OCI-LY7 (cell line): Measurements from ENCODE around the gene POR. TPM values are rescaled to one million over a fixed set of nuclear protein-coding genes. Genes with fewer than 3 reads are reported as not detected.

Experiments
- BruUV-seq: library from RNA; stranded (reverse); fragments of 400-500 nt; replicated peaks from 2 replicates; lab custom pipeline; 2021; lab: Mats Ljungman, UMichigan
- CTCF ChIA-PET: fragments of 300-600 bp; sonication (Branson Sonifier 250); formaldehyde crosslinking; loops from one replicate; lab custom pipeline; 2022; ENCODE audit warnings: antibody characterized with exemption; ENCODE audit not compliant: unreplicated experiment; lab: Charles Lee
- POLR2A ChIA-PET: fragments of 300-600 bp; sonication (Branson Sonifier 250); formaldehyde crosslinking; loops from one replicate; lab custom pipeline; 2022; ENCODE audit warnings: antibody characterized with exemption; lab: Charles Lee
- DNase-seq: peaks from one replicate; pipeline ENCODE4 v3.0.0-alpha.2; 2015; ENCODE audit warnings: low spot score
- H2AFZ ChIP-seq: fragments of 200-600 bp; sonication (generic), shearing (Covaris generic); 2 replicates; pipeline ENCODE4 v1.6.1; 2014; ENCODE audit warnings: mild to moderate bottlenecking, antibody characterized with exemption, low read length, moderate library complexity
- H3K27ac ChIP-seq: fragments of 200-600 bp; sonication (generic); 2 replicates; pipeline ENCODE4 v1.5.1; 2014; ENCODE audit warnings: mixed run types, low read depth, mild to moderate bottlenecking, moderate library complexity, low read length, inconsistent platforms; ENCODE audit not compliant: poor library complexity, severe bottlenecking
- H3K36me3 ChIP-seq: fragments of 200-600 bp; sonication (generic); 2 replicates; pipeline ENCODE4 v1.6.1; 2014; ENCODE audit warnings: mild to moderate bottlenecking, antibody characterized with exemption, low read length, moderate library complexity, mixed read lengths; ENCODE audit not compliant: insufficient read depth
- H3K4me1 ChIP-seq: fragments of 200-600 bp; sonication (generic); 2 replicates; pipeline ENCODE4 v1.5.1; 2014; ENCODE audit warnings: mild to moderate bottlenecking, low read length; ENCODE audit not compliant: insufficient read depth, poor library complexity, severe bottlenecking
- H3K4me2 ChIP-seq: fragments of 200-600 bp; sonication (generic); 2 replicates; pipeline ENCODE4 v1.6.1; 2014; ENCODE audit warnings: mild to moderate bottlenecking, low read length
- H3K4me3 ChIP-seq: fragments of 200-600 bp; sonication (generic); 2 replicates; pipeline ENCODE4 v1.5.1; 2014; ENCODE audit warnings: mild to moderate bottlenecking, low read depth, low read length; ENCODE audit not compliant: poor library complexity, severe bottlenecking
- H3K79me2 ChIP-seq: fragments of 200-600 bp; sonication (generic); 2 replicates; pipeline ENCODE4 v1.6.1; 2016; ENCODE audit warnings: low read depth, mild to moderate bottlenecking, low read length, moderate library complexity, mixed read lengths; ENCODE audit not compliant: insufficient read depth
- H3K9me2 ChIP-seq: fragments of 200-600 bp; sonication (generic); 2 replicates; pipeline ENCODE4 v1.6.1; 2016; ENCODE audit warnings: mild to moderate bottlenecking, low read length, mixed read lengths; ENCODE audit not compliant: insufficient read depth
- H3K9me3 ChIP-seq: fragments of 200-600 bp; sonication (generic); 2 replicates; pipeline ENCODE4 v1.6.1; 2014; ENCODE audit warnings: mild to moderate bottlenecking, mixed run types, low read length, mixed read lengths
- H4K20me1 ChIP-seq: fragments of 200-600 bp; sonication (generic); 2 replicates; pipeline ENCODE4 v1.6.1; 2014; ENCODE audit warnings: mild to moderate bottlenecking, antibody characterized with exemption, low read length, moderate library complexity, mixed read lengths; ENCODE audit not compliant: insufficient read depth
- EZH2phosphoT487 ChIP-seq: fragments of 200-600 bp; sonication (generic); IDR thresholded peaks from 2 replicates; pipeline ENCODE4 v1.6.1; 2018; ENCODE audit warnings: low read depth, borderline replicate concordance, mild to moderate bottlenecking, mixed run types, antibody characterized with exemption, low read length, moderate library complexity, mixed read lengths
- intact Hi-C: fragments of 100-400 bp; cut with micrococcal nuclease; formaldehyde crosslinking; loops from one replicate; pipeline ENCODE4 v1.10.0; 2022; ENCODE audit not compliant: unreplicated experiment
- total RNA-seq, 2 experiments: library from RNA; depleted of rRNA in 1 of 2; stranded (reverse); fragments of >200 nt in 1 of 2; shearing (Covaris generic) in 1 of 2; gene quantifications; 2 replicates each; pipeline ENCODE4 v1.2.3, GENCODE V29; 2014 to 2022
- TF ChIP-seq, protein P1 (sequence below): fragments of 200-600 bp; sonication (generic); conservative IDR thresholded peaks from 2 replicates; pipeline ENCODE4 v1.5.1; 2014; ENCODE audit warnings: mild to moderate bottlenecking, antibody characterized with exemption, low read length, moderate library complexity, mixed read lengths

The POR gene
- total RNA-seq, 2 experiments from 2014 or later, result 41.5 to 45.2 TPM

DNA sequence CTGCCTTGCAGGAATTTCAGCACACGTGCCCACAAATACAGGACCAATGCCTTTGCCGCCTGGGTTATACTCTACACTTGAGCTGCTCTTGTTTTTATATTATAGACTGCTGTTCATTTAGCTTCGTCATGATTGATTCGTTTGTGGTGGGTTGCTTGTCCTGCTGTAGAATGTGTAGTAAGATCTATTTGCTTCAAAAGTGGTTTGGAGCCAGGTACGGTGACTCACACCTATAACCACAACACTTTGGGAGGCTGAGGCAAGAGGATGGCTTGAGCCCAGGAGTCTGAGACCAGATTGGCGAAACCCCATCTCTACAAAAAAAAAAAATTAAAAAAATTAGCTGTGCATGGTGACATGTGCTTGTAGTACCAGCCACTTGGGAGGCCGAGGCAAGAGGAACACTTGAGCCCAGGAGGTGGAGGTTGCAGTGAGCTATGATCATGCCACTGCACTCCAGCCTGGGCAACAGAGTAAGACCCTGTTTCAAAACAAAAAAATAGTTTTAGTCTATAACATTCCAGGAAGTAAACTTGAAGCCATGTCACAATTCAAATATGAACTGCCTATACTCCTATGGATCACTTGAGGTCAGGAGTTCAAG is 45.1 kb upstream of the POR start:
- POLR2A ChIA-PET, result no interaction called here
- no peak for DNase-seq

DNA sequence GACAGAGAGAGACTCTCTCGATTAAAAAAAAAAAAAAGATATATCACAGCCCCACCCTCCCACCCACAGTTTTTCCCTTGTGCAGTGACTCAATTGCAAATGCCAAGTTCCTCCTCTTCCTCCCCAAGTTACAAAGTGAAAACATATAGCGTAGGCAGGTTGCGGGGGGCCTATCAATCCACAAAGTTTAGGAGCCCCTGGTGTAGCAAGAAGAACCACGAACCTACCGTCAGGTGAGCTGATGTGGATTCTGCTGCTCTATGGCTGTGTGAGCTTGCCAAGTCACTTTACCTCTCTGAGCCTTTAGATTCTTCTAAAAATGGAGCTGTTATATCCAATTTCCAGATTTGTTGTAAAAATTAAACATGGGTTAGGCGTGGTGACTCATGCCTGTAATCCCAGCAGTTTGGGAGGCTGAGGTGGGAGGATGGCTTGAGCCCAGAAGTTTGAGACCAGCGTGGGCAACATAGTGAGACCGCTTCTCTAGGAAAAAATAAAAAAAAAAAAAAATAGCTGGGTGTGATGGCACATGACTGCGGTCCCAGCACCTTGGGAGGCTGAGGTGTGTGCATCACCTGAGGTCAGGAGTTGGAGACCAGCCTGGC is 44.3 kb upstream of the POR start:
- Histone ChIP-seq H3K9me2 (no peaks in the 10 kb centered on the region), H3K79me2 (no peaks in the 10 kb centered on the region), H3K9me3 (no peaks in the 10 kb centered on the region), H3K27ac (no peak overlapping the region), H4K20me1 (no peaks in the 10 kb centered on the region), H3K4me1 (no peaks in the 10 kb centered on the region), H3K4me3 (no peak overlapping the region), H3K36me3 (no peaks in the 10 kb centered on the region), H3K4me2 (no peak overlapping the region), H2AFZ (no peak overlapping the region)
- ChIA-PET POLR2A (no interaction called here), CTCF (no interaction called here)
- intact Hi-C loops, result loop anchor here (5.0 kb wide), 1 partner anchor 87 kb away; no protein-coding TSS in a partner anchor
- DNase-seq, result no peak
- BruUV-seq, result no TSS peak
- TF ChIP-seq, protein P1, sequence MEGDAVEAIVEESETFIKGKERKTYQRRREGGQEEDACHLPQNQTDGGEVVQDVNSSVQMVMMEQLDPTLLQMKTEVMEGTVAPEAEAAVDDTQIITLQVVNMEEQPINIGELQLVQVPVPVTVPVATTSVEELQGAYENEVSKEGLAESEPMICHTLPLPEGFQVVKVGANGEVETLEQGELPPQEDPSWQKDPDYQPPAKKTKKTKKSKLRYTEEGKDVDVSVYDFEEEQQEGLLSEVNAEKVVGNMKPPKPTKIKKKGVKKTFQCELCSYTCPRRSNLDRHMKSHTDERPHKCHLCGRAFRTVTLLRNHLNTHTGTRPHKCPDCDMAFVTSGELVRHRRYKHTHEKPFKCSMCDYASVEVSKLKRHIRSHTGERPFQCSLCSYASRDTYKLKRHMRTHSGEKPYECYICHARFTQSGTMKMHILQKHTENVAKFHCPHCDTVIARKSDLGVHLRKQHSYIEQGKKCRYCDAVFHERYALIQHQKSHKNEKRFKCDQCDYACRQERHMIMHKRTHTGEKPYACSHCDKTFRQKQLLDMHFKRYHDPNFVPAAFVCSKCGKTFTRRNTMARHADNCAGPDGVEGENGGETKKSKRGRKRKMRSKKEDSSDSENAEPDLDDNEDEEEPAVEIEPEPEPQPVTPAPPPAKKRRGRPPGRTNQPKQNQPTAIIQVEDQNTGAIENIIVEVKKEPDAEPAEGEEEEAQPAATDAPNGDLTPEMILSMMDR, result no peak
- TF ChIP-seq EZH2phosphoT487, result no peak

More for the DNA sequence above, 45.1 kb upstream of the POR start:
- no peaks in the 10 kb centered on the region for H3K36me3 ChIP-seq
- H3K4me1 ChIP-seq, result no peaks in the 10 kb centered on the region
- no peak overlapping the region for H3K4me2 ChIP-seq
- H3K9me3 ChIP-seq, result no peaks in the 10 kb centered on the region
- H2AFZ ChIP-seq, result no peak overlapping the region
- H4K20me1 ChIP-seq, result no peaks in the 10 kb centered on the region
- intact Hi-C loops, result loop anchor here (5.0 kb wide), 1 partner anchor 87 kb away; no protein-coding TSS in a partner anchor
- no peaks in the 10 kb centered on the region for H3K9me2 ChIP-seq
- H3K27ac ChIP-seq, result no peak overlapping the region
- CTCF ChIA-PET, result no interaction called here
- H3K4me3 ChIP-seq, result no peak overlapping the region
- TF ChIP-seq, protein P1, result no peak
- no peak for TF ChIP-seq EZH2phosphoT487
- no TSS peak for BruUV-seq
- no peaks in the 10 kb centered on the region for H3K79me2 ChIP-seq
